Vagina (tissue), 2 donors: ENCODE data around the gene F5.

ENCODE experiments used
- POLR2A ChIP-seq, 2 donors: fragments of 450-650 bp; IDR thresholded peaks; one replicate each; pipeline ENCODE4 v1.6.1; 2017; ENCODE audit warnings: antibody characterized with exemption in 2 of 2, mild to moderate bottlenecking in 2 of 2, moderate library complexity in 2 of 2
- POLR2AphosphoS5 ChIP-seq, 2 donors: sonication (generic); formaldehyde crosslinking; IDR thresholded peaks; one replicate each; pipeline ENCODE4 v1.9.0; 2017; ENCODE audit warnings: antibody characterized with exemption in 2 of 2, mild to moderate bottlenecking in 2 of 2, low read depth in 1 of 2; ENCODE audit not compliant: insufficient read depth in 1 of 2
- TF ChIP-seq, protein P1 (sequence below), 3 experiments: fragments of 450-650 bp in 2 of 3; fragments of 200-600 bp in 1 of 3; sonication (generic) in 1 of 3; IDR thresholded peaks; one replicate each; pipeline ENCODE4 v1.5.1; 2017 to 2019; ENCODE audit warnings: antibody characterized with exemption in 3 of 3, mild to moderate bottlenecking in 2 of 3, moderate library complexity in 2 of 3

DNA sequence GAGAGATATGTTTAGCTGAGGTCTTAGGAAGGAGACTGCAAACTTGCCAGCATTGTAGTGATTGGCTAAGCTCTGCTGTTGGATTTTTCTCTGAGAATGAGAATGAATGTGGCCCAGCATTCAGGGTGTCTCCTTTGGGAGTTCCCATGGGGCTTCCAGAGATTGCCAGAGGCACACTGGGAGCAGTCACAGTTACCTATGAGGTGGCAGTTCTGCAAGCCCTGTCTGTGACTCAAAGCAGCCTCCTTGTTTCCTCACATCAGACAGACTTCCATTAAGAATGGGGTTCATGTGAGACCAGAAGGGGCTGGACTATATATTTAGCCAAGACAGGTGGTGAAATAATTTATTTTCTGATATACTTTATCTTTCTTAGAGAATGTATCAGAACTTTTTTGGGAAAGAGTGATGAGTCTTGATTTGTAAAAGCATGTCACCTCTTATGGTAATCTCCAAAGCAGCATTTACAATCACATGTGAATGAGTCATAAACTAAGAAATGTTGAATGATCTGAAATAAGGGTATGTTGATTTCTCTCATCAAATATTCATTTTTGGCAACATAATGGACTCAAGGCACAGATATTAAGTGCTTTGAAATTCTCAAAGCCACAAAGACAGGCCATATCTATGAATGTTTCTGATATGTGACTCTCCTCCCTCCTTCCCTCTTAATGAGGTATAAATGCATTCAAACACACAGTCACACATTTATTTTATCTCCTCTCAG lies 91.1 kb downstream of the F5 start:
- TF ChIP-seq POLR2AphosphoS5 (IDR thresholded peaks at IDR 0.05; ENCODE audit: insufficient read depth in 1 of 2, low read depth in 1 of 2): no peak
- TF ChIP-seq, protein P1, sequence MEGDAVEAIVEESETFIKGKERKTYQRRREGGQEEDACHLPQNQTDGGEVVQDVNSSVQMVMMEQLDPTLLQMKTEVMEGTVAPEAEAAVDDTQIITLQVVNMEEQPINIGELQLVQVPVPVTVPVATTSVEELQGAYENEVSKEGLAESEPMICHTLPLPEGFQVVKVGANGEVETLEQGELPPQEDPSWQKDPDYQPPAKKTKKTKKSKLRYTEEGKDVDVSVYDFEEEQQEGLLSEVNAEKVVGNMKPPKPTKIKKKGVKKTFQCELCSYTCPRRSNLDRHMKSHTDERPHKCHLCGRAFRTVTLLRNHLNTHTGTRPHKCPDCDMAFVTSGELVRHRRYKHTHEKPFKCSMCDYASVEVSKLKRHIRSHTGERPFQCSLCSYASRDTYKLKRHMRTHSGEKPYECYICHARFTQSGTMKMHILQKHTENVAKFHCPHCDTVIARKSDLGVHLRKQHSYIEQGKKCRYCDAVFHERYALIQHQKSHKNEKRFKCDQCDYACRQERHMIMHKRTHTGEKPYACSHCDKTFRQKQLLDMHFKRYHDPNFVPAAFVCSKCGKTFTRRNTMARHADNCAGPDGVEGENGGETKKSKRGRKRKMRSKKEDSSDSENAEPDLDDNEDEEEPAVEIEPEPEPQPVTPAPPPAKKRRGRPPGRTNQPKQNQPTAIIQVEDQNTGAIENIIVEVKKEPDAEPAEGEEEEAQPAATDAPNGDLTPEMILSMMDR (IDR thresholded peaks at IDR 0.05): no peak
- no peak for TF ChIP-seq POLR2A (IDR thresholded peaks at IDR 0.05)
